Measurements from ENCODE around the gene SNW1. TPM values are rescaled to one million over a fixed set of nuclear protein-coding genes. Genes with fewer than 3 reads are reported as not detected.
"Not testable (repeated sequence)": the region's sequence is repeated elsewhere in the genome, so short reads cannot be mapped to it uniquely, and the experiment has no call there.

Gene SNW1
- total RNA-seq, 3 donors from 2014 or later (not counting 1 experiment from before 2014, with no cell fraction given): 89.7 to 106 (median 103) TPM

DNA sequence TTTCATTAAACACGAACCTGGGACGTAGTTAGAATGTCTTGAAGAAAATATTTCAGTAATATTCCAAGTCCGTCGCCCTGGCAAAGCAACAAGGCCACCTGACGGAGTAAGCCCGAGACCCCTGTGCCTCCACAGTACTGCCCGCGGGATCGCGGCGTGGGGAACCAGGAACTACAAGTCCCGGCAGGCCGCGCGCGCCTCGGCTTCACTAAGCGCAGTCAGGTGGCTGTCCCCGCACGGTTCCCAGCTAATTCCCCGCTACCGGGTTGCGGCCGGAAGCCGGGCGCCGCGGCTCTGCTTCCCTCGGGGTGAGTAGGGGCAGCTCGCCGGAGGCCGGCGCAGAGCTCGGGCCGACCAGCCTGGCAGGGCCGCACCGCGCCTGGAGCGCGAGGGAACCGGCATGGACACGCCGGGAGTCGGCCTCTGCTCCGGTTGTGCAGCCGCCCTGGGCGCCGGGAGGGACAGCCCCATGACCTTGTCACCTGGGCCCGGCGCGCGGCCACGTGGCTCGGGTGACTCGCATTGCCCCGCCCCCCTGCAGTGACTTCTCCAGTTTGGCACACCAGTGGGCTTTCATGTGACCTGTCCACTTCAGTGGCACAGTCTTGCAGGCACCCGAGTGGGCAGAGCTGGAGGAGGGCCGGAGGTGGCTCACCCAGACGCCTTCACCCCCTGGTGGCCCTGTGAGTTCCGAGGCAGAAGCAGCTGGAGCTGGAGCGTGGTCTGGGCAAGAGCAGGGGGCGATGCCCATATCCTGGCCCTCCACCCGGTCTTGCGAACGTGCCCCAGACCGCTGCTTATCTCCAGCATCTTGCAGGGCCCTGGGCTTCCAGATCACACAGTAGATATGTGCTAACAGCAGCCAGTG, 39.1 kb upstream of the SNW1 start, which contains the start of gene ADCK1:
Gene ADCK1 (plus strand): TSS at position 247 of the 868 bp plus-strand sequence. CDS start 18,870 bp downstream, outside the sequence.
- H3K36me3 Mint-ChIP-seq: no peaks in the 10 kb centered on the region
- no peaks in the 10 kb centered on the region for H3K27me3 Mint-ChIP-seq (ENCODE audit: low read depth in 2 of 2)
- DNase-seq (peak; percentile 75 to 88), ATAC-seq (peak; percentile 88 to 93 (median 91))
- H3K4me1 ChIP-seq (ENCODE audit: control insufficient read depth, insufficient read depth, low read length): peaks cover 11% of the 10 kb centered on the region
- no peaks in the 10 kb centered on the region for H3K36me3 ChIP-seq (ENCODE audit: control insufficient read depth, insufficient read depth, low read length)
- no peaks in the 10 kb centered on the region for H3K9me3 ChIP-seq (ENCODE audit: control insufficient read depth, insufficient read depth, low read length)
- intact Hi-C loops (cut with micrococcal nuclease): loop anchor here (1.0 kb wide), 3 partner anchors 39 to 343 kb away; partner anchors contain the start of genes ALKBH1, SLIRP, SNW1 and VIPAS39
- peak within 1 kb of the TSS; percentile 80 to 90 for H3K27ac Mint-ChIP-seq
- H3K27me3 ChIP-seq (ENCODE audit: control insufficient read depth, insufficient read depth, low read length): no peaks in the 10 kb centered on the region
- peaks cover 5 to 9% of the 10 kb centered on the region in 2 donors for H3K4me1 Mint-ChIP-seq
- under 1% methylated on average over 66 of the region's 66 CpGs for WGBS (ENCODE audit: insufficient coverage)
- H3K4me3 Mint-ChIP-seq: peak within 1 kb of the TSS; percentile 87
- peak; percentile 8 for TF ChIP-seq CTCF (IDR thresholded peaks at IDR 0.05)
- peak within 1 kb of the TSS; percentile 54 for H3K4me3 ChIP-seq (ENCODE audit: low read length)
- H3K9me3 Mint-ChIP-seq: no peaks in the 10 kb centered on the region
- peak within 1 kb of the TSS; percentile 67 for H3K27ac ChIP-seq (ENCODE audit: low read length)

DNA sequence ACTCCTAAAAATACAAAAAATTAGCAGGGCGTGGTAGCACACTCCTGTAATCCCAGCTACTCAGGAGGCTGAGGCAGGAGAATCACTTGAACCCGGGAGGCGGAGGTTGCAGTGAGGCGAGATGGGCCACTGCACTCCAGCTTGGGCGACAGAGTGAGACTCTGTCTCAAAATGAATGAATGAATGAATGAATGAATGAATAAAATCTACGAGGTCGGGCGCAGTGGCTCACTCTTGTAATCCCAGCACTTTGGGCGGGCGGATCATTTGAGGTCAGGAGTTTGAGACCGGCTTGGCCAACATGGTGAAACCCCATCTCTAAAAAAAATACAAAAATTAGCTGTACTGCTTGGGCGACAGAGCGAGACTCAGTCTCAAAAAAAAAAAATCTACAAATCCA, 38.5 kb upstream of the SNW1 start:
- H3K9me3 Mint-ChIP-seq; DNase-seq; H3K36me3 ChIP-seq (ENCODE audit: control insufficient read depth, insufficient read depth, low read length); ATAC-seq; H3K27me3 ChIP-seq (ENCODE audit: control insufficient read depth, insufficient read depth, low read length); H3K9me3 ChIP-seq (ENCODE audit: control insufficient read depth, insufficient read depth, low read length); H3K4me1 Mint-ChIP-seq; H3K27me3 Mint-ChIP-seq (ENCODE audit: low read depth in 2 of 2); H3K36me3 Mint-ChIP-seq: not testable (repeated sequence)
- Histone ChIP-seq H3K27ac (ENCODE audit: low read length) (peak overlapping the region; percentile 67), H3K4me3 (ENCODE audit: low read length) (peak overlapping the region; percentile 54), H3K4me1 (ENCODE audit: control insufficient read depth, insufficient read depth, low read length) (peaks cover 11% of the 10 kb centered on the region)
- 81% methylated on average over 13 of the region's 13 CpGs for WGBS (ENCODE audit: insufficient coverage)
- intact Hi-C loops (cut with micrococcal nuclease): loop anchor here (1.0 kb wide), 1 partner anchor 342 kb away; the partner anchor contains the start of gene VIPAS39
- Mint-ChIP-seq H3K4me3 (peak overlapping the region; percentile 82), H3K27ac (peak overlapping the region; percentile 80 to 90)

GRCh38 chr14:77794357-77794756, 33.4 kb upstream of the SNW1 start:
- no peaks in the 10 kb centered on the region for H3K36me3 ChIP-seq (ENCODE audit: control insufficient read depth, insufficient read depth, low read length)
- intact Hi-C loops (cut with micrococcal nuclease): no loop called here
- H3K27me3 Mint-ChIP-seq (ENCODE audit: low read depth in 2 of 2): peaks cover 14% of the 10 kb centered on the region in 2 donors
- no peak for ATAC-seq
- H3K4me1 ChIP-seq (ENCODE audit: control insufficient read depth, insufficient read depth, low read length): no peaks in the 10 kb centered on the region
- H3K27ac ChIP-seq (ENCODE audit: low read length): no peak overlapping the region
- H3K9me3 Mint-ChIP-seq: no peaks in the 10 kb centered on the region
- no peak overlapping the region for H3K4me3 Mint-ChIP-seq
- no peak for TF ChIP-seq CTCF (IDR thresholded peaks at IDR 0.05)
- no peaks in the 10 kb centered on the region for H3K36me3 Mint-ChIP-seq
- peaks cover 2% of the 10 kb centered on the region for H3K27me3 ChIP-seq (ENCODE audit: control insufficient read depth, insufficient read depth, low read length)
- no peaks in the 10 kb centered on the region for H3K4me1 Mint-ChIP-seq
- H3K4me3 ChIP-seq (ENCODE audit: low read length): no peak overlapping the region
- 87% methylated on average over 4 of the region's 4 CpGs for WGBS (ENCODE audit: insufficient coverage)
- H3K9me3 ChIP-seq (ENCODE audit: control insufficient read depth, insufficient read depth, low read length): no peaks in the 10 kb centered on the region
- DNase-seq: no peak
- H3K27ac Mint-ChIP-seq: no peak overlapping the region

- H3K4me1 ChIP-seq (ENCODE audit: control insufficient read depth, insufficient read depth, low read length); DNase-seq; H3K9me3 Mint-ChIP-seq; H3K36me3 Mint-ChIP-seq; H3K4me3 Mint-ChIP-seq; H3K9me3 ChIP-seq (ENCODE audit: control insufficient read depth, insufficient read depth, low read length); H3K4me3 ChIP-seq (ENCODE audit: low read length); intact Hi-C loops (cut with micrococcal nuclease); H3K27me3 ChIP-seq (ENCODE audit: control insufficient read depth, insufficient read depth, low read length); H3K36me3 ChIP-seq (ENCODE audit: control insufficient read depth, insufficient read depth, low read length); H3K27ac ChIP-seq (ENCODE audit: low read length); H3K27ac Mint-ChIP-seq; H3K4me1 Mint-ChIP-seq; ATAC-seq: not testable (repeated sequence)
- 94% methylated on average over 3 of the region's 3 CpGs for WGBS (ENCODE audit: insufficient coverage)
- H3K27me3 Mint-ChIP-seq (ENCODE audit: low read depth in 2 of 2): peaks cover 16 to 18% of the 10 kb centered on the region in 2 donors
These were observed 32.3 kb upstream of the SNW1 start for GRCh38 chr14:77793255-77793654.
